H9 (cell line): ENCODE results near the gene UFSP2. TPM values are rescaled to one million over a fixed set of nuclear protein-coding genes. Genes with fewer than 3 reads are reported as not detected.

Experiments
- DNase-seq: peaks from one replicate; pipeline ENCODE4 v3.0.0-alpha.2; 2017
- H2AFZ ChIP-seq: one replicate; pipeline ENCODE4 v1.6.1; 2013; ENCODE audit warnings: mild to moderate bottlenecking, low read length, control low read depth, moderate library complexity
- H2AK5ac ChIP-seq: 2 replicates; pipeline ENCODE4 v1.6.1; 2013; ENCODE audit warnings: low read length, control low read depth, mixed read lengths; ENCODE audit not compliant: insufficient read length
- H2BK120ac ChIP-seq: one replicate; pipeline ENCODE4 v1.6.1; 2013; ENCODE audit warnings: low read depth, mild to moderate bottlenecking, low read length, control low read depth, inconsistent platforms; ENCODE audit not compliant: poor library complexity, severe bottlenecking
- H2BK12ac ChIP-seq: 2 replicates; pipeline ENCODE4 v1.6.1; 2013; ENCODE audit warnings: low read length, control low read depth, mixed read lengths, low read depth; ENCODE audit not compliant: insufficient read length
- H2BK15ac ChIP-seq: 2 replicates; pipeline ENCODE4 v1.6.1; 2013; ENCODE audit warnings: low read depth, low read length, control low read depth
- H2BK20ac ChIP-seq: one replicate; pipeline ENCODE4 v1.6.1; 2013; ENCODE audit warnings: low read depth, mild to moderate bottlenecking, low read length, control low read depth, inconsistent platforms; ENCODE audit not compliant: poor library complexity, severe bottlenecking
- H2BK5ac ChIP-seq: 2 replicates; pipeline ENCODE4 v1.6.1; 2013; ENCODE audit warnings: low read length, control low read depth, mixed read lengths; ENCODE audit not compliant: insufficient read length
- H3K14ac ChIP-seq: 2 replicates; pipeline ENCODE4 v1.6.1; 2013; ENCODE audit warnings: low read length, control low read depth; ENCODE audit not compliant: insufficient read depth
- H3K18ac ChIP-seq: 2 replicates; pipeline ENCODE4 v1.6.1; 2013; ENCODE audit warnings: low read depth, mild to moderate bottlenecking, mixed read lengths, low read length, control low read depth; ENCODE audit not compliant: insufficient read length
- H3K23ac ChIP-seq: 2 replicates; pipeline ENCODE4 v1.6.1; 2013; ENCODE audit warnings: low read length, control low read depth, mixed read lengths, low read depth; ENCODE audit not compliant: insufficient read length
- H3K23me2 ChIP-seq: 2 replicates; pipeline ENCODE4 v1.6.1; 2013; ENCODE audit warnings: low read depth, mild to moderate bottlenecking, mixed read lengths, low read length, control low read depth; ENCODE audit not compliant: insufficient read length, poor library complexity, severe bottlenecking
- H3K27ac ChIP-seq: 2 replicates; pipeline ENCODE4 v1.5.1; 2013; ENCODE audit warnings: low read length, control low read depth, mixed read lengths, low read depth; ENCODE audit not compliant: insufficient read length
- H3K27me3 ChIP-seq: 2 replicates; pipeline ENCODE4 v1.6.1; 2013; ENCODE audit warnings: low read length, control low read depth, inconsistent platforms; ENCODE audit not compliant: insufficient read depth
- H3K4ac ChIP-seq: 2 replicates; pipeline ENCODE4 v1.6.1; 2013; ENCODE audit warnings: low read depth, mild to moderate bottlenecking, control low read depth, inconsistent platforms, low read length, moderate library complexity
- H3K4me1 ChIP-seq: 2 replicates; pipeline ENCODE4 v1.6.1; 2013; ENCODE audit warnings: low read length, control low read depth, inconsistent platforms; ENCODE audit not compliant: insufficient read depth
- H3K4me2 ChIP-seq: 2 replicates; pipeline ENCODE4 v1.6.1; 2013; ENCODE audit warnings: low read length, control low read depth, mixed read lengths; ENCODE audit not compliant: insufficient read length, insufficient read depth
- H3K56ac ChIP-seq: 2 replicates; pipeline ENCODE4 v1.6.1; 2013; ENCODE audit warnings: low read depth, mild to moderate bottlenecking, mixed read lengths, low read length, control low read depth; ENCODE audit not compliant: insufficient read length
- H3K79me1 ChIP-seq: 2 replicates; pipeline ENCODE4 v1.6.1; 2013; ENCODE audit warnings: low read depth, mild to moderate bottlenecking, moderate library complexity, low read length, control low read depth, inconsistent platforms; ENCODE audit not compliant: insufficient read depth, poor library complexity, severe bottlenecking
- H3K79me2 ChIP-seq: 2 replicates; pipeline ENCODE4 v1.6.1; 2013; ENCODE audit warnings: low read length, control low read depth, inconsistent platforms; ENCODE audit not compliant: insufficient read depth
- H3K9ac ChIP-seq: 2 replicates; pipeline ENCODE4 v1.6.1; 2013; ENCODE audit warnings: low read length, control low read depth, mixed read lengths; ENCODE audit not compliant: insufficient read length; ENCODE audit errors: extremely low read depth
- H3K9me3 ChIP-seq: one replicate; pipeline ENCODE4 v1.6.1; 2013; ENCODE audit warnings: low read depth, low read length, inconsistent platforms; ENCODE audit not compliant: control insufficient read depth
- H3T11ph ChIP-seq: one replicate; pipeline ENCODE4 v1.6.1; 2013; ENCODE audit warnings: mild to moderate bottlenecking, low read length, control low read depth, inconsistent platforms
- H4K20me1 ChIP-seq: one replicate; pipeline ENCODE4 v1.6.1; 2013; ENCODE audit not compliant: control insufficient read depth, insufficient read length, insufficient read depth
- H4K5ac ChIP-seq: 2 replicates; pipeline ENCODE4 v1.6.1; 2013; ENCODE audit warnings: low read depth, mild to moderate bottlenecking, mixed read lengths, low read length, control low read depth; ENCODE audit not compliant: insufficient read length
- H4K8ac ChIP-seq: replicated peaks from 2 replicates; pipeline ENCODE4 v1.6.1; 2013; ENCODE audit warnings: low read length, control low read depth, mixed read lengths, low read depth; ENCODE audit not compliant: insufficient read length
- H4K91ac ChIP-seq: 2 replicates; pipeline ENCODE4 v1.6.1; 2013; ENCODE audit warnings: low read depth, mild to moderate bottlenecking, moderate library complexity, mixed read lengths, low read length, control low read depth; ENCODE audit not compliant: insufficient read length
- H3K27ac Mint-ChIP-seq, 3 experiments: 2 replicates in 2 of 3; 3 replicates in 1 of 3; pipeline ENCODE4 v1.8.0; 2020 to 2021; ENCODE audit warnings: mixed read lengths in 3 of 3, mild to moderate bottlenecking in 1 of 3, moderate library complexity in 1 of 3
- H3K27me3 Mint-ChIP-seq: 2 replicates; pipeline ENCODE4 v1.8.0; 2021; ENCODE audit warnings: low read depth, mild to moderate bottlenecking, moderate library complexity, mixed read lengths
- H3K36me3 Mint-ChIP-seq, 3 experiments: 2 replicates in 2 of 3; 3 replicates in 1 of 3; pipeline ENCODE4 v1.8.0; 2020 to 2021; ENCODE audit warnings: low read depth in 3 of 3, mixed read lengths in 3 of 3; ENCODE audit not compliant: insufficient read depth in 1 of 3
- H3K4me1 Mint-ChIP-seq, 2 experiments: 2 replicates each; pipeline ENCODE4 v1.8.0; 2020; ENCODE audit warnings: mixed read lengths in 2 of 2
- H3K4me3 Mint-ChIP-seq, 2 experiments: 2 replicates in 1 of 2; 3 replicates in 1 of 2; pipeline ENCODE4 v1.8.0; 2020 to 2021; ENCODE audit warnings: mild to moderate bottlenecking in 2 of 2, mixed read lengths in 2 of 2, moderate library complexity in 1 of 2
- H3K9me3 Mint-ChIP-seq, 2 experiments: 2 replicates in 1 of 2; 3 replicates in 1 of 2; pipeline ENCODE4 v1.8.0; 2020; ENCODE audit warnings: mild to moderate bottlenecking in 2 of 2, mixed read lengths in 2 of 2, moderate library complexity in 1 of 2
- WGBS: extraction: QIAGEN DNeasy Blood & Tissue Kit; methylation state at CpG from one replicate; pipeline ENCODE4 v1.1.7; 2013; ENCODE audit warnings: missing lambda C conversion rate, low lambda C conversion rate, mixed read lengths; ENCODE audit not compliant: insufficient read length; ENCODE audit errors: extremely low coverage; 5-methylcytosine and 5-hydroxymethylcytosine counted together
- total RNA-seq: library from RNA; stranded (reverse); gene quantifications from 2 replicates; pipeline ENCODE4 v1.2.1, GENCODE V29; 2021
- TF ChIP-seq, protein P1 (sequence below): fragments of 200-600 bp; sonication (generic); conservative IDR thresholded peaks from 3 replicates; pipeline ENCODE4 v1.8.0; 2021; ENCODE audit warnings: antibody characterized with exemption, mild to moderate bottlenecking

The UFSP2 gene
- total RNA-seq, 1 experiment from 2014 or later: 41.1 TPM

- no peaks in the 10 kb centered on the region for H3K79me2 ChIP-seq
- H3K56ac ChIP-seq: no peak overlapping the region
- H3K79me1 ChIP-seq: no peaks in the 10 kb centered on the region
- H3K4me3 Mint-ChIP-seq: no peak overlapping the region
- H3K4me1 Mint-ChIP-seq: peaks cover 3 to 4% of the 10 kb centered on the region in 2 experiments; a peak in 3 of 4 replicates
- H2AFZ ChIP-seq: no peak overlapping the region
- no peak overlapping the region for H3K18ac ChIP-seq
- H3K4ac ChIP-seq: no peak overlapping the region
- H2BK20ac ChIP-seq: no peak overlapping the region
- no peak overlapping the region for H2BK12ac ChIP-seq
- no peak overlapping the region for H2AK5ac ChIP-seq
- no peak overlapping the region for H3K14ac ChIP-seq
- H3K9me3 ChIP-seq: no peaks in the 10 kb centered on the region
- no peaks in the 10 kb centered on the region for H3K23me2 ChIP-seq
- no peaks in the 10 kb centered on the region for H3K27me3 ChIP-seq
- peak overlapping the region in 2 of 3 experiments; percentile 54 to 64; a peak in 3 of 7 replicates for H3K27ac Mint-ChIP-seq
- no CpG with 5 or more reads among the region's 3 CpGs for WGBS
- H3K36me3 Mint-ChIP-seq: peaks cover 2 to 38% (median 15%) of the 10 kb centered on the region in 3 experiments; a peak in 5 of 7 replicates
- H4K5ac ChIP-seq: no peak overlapping the region
- no peak overlapping the region for H2BK5ac ChIP-seq
- no peak overlapping the region for H3K27ac ChIP-seq
- no peaks in the 10 kb centered on the region for H3K27me3 Mint-ChIP-seq
- no peaks in the 10 kb centered on the region for H3K4me1 ChIP-seq
- H3K9me3 Mint-ChIP-seq: no peaks in the 10 kb centered on the region
- H4K20me1 ChIP-seq: no peaks in the 10 kb centered on the region
- no peak overlapping the region for H2BK15ac ChIP-seq
- H4K8ac ChIP-seq: no peak overlapping the region
- no peak overlapping the region for H2BK120ac ChIP-seq
- H4K91ac ChIP-seq: no peak overlapping the region
- DNase-seq: no peak
- H3K23ac ChIP-seq: no peak overlapping the region
- H3T11ph ChIP-seq: no peak overlapping the region
- H3K9ac ChIP-seq: no peak overlapping the region
- TF ChIP-seq, protein P1, sequence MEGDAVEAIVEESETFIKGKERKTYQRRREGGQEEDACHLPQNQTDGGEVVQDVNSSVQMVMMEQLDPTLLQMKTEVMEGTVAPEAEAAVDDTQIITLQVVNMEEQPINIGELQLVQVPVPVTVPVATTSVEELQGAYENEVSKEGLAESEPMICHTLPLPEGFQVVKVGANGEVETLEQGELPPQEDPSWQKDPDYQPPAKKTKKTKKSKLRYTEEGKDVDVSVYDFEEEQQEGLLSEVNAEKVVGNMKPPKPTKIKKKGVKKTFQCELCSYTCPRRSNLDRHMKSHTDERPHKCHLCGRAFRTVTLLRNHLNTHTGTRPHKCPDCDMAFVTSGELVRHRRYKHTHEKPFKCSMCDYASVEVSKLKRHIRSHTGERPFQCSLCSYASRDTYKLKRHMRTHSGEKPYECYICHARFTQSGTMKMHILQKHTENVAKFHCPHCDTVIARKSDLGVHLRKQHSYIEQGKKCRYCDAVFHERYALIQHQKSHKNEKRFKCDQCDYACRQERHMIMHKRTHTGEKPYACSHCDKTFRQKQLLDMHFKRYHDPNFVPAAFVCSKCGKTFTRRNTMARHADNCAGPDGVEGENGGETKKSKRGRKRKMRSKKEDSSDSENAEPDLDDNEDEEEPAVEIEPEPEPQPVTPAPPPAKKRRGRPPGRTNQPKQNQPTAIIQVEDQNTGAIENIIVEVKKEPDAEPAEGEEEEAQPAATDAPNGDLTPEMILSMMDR: no peak
- H3K4me2 ChIP-seq: no peak overlapping the region
Measured at GRCh38 chr4:185361872-185362271, 63.9 kb downstream of the UFSP2 start.
